ENCODE data around the gene KRT85.
A peak's percentile ranks its signal among the peaks of the same experiment; 100 is the strongest.

Gene KRT85

GRCh38 chr12:52394836-52395405 lies 27.6 kb upstream of the KRT85 start:
- no peak for DNase-seq (ENCODE audit: low read depth, low spot score)

GRCh38 chr12:52392465-52393007 lies 25.3 kb upstream of the KRT85 start:
- no peak for DNase-seq (ENCODE audit: low read depth, low spot score)

GRCh38 chr12:52391618-52392002 lies 24.3 kb upstream of the KRT85 start:
- no peak for DNase-seq (ENCODE audit: low read depth, low spot score)

GRCh38 chr12:52390739-52391617 lies 23.7 kb upstream of the KRT85 start:
- DNase-seq (ENCODE audit: low read depth, low spot score), result no peak

GRCh38 chr12:52389313-52390207 lies 22.3 kb upstream of the KRT85 start:
- no peak for DNase-seq (ENCODE audit: low read depth, low spot score)

- no peak for DNase-seq (ENCODE audit: low read depth, low spot score)
Measured at GRCh38 chr12:52387859-52388258, 20.6 kb upstream of the KRT85 start.

- DNase-seq (ENCODE audit: low read depth, low spot score), result no peak
Measured at GRCh38 chr12:52385226-52385702, 18.0 kb upstream of the KRT85 start, which contains the start of gene KRT84. TSS of gene KRT84 (minus strand) at chr12:52385652. CDS start at chr12:52385585, 67 bp downstream.

- no peak for DNase-seq (ENCODE audit: low read depth, low spot score)
Measured at GRCh38 chr12:52383331-52383730, 16.1 kb upstream of the KRT85 start.

GRCh38 chr12:52382854-52383253 lies 15.6 kb upstream of the KRT85 start:
- no peak for DNase-seq (ENCODE audit: low read depth, low spot score)

- DNase-seq (ENCODE audit: low read depth, low spot score), result no peak
Measured at GRCh38 chr12:52381206-52381605, 13.9 kb upstream of the KRT85 start.

GRCh38 chr12:52380271-52380694 lies 13.0 kb upstream of the KRT85 start:
- DNase-seq (ENCODE audit: low read depth, low spot score), result no peak

- DNase-seq (ENCODE audit: low read depth, low spot score), result no peak
Measured at GRCh38 chr12:52379536-52379935, 12.3 kb upstream of the KRT85 start.

- no peak for DNase-seq (ENCODE audit: low read depth, low spot score)
Measured at GRCh38 chr12:52378091-52378490, 10.8 kb upstream of the KRT85 start.

GRCh38 chr12:52377266-52377665 lies 10.0 kb upstream of the KRT85 start:
- no peak for DNase-seq (ENCODE audit: low read depth, low spot score)

- DNase-seq (ENCODE audit: low read depth, low spot score), result peak; percentile 70
Measured at GRCh38 chr12:52372216-52373154, 5.2 kb upstream of the KRT85 start.

GRCh38 chr12:52371716-52372115 lies 4.4 kb upstream of the KRT85 start:
- no peak for DNase-seq (ENCODE audit: low read depth, low spot score)

- DNase-seq (ENCODE audit: low read depth, low spot score), result no peak
Measured at GRCh38 chr12:52370926-52371608, 3.8 kb upstream of the KRT85 start.

- no peak for DNase-seq (ENCODE audit: low read depth, low spot score)
Measured at GRCh38 chr12:52369809-52370208, 2.5 kb upstream of the KRT85 start.

- DNase-seq (ENCODE audit: low read depth, low spot score), result no peak
Measured at GRCh38 chr12:52369211-52369610, 1.9 kb upstream of the KRT85 start.

GRCh38 chr12:52368508-52368907 lies 1.2 kb upstream of the KRT85 start:
- DNase-seq (ENCODE audit: low read depth, low spot score), result no peak

All from smooth muscle cell of the brain vasculature (primary cell).